CD4-positive, alpha-beta T cell treated with Interleukin-21 for 1 hour (primary cell): ENCODE measurements around the gene OR7G1.
"Not testable (repeated sequence)": the region's sequence is repeated elsewhere in the genome, so short reads cannot be mapped to it uniquely, and the experiment has no call there.

Experiments used
- DNase-seq: peaks from one replicate; pipeline ENCODE4 v3.0.0-alpha.2; 2020

OR7G1 gene

DNA sequence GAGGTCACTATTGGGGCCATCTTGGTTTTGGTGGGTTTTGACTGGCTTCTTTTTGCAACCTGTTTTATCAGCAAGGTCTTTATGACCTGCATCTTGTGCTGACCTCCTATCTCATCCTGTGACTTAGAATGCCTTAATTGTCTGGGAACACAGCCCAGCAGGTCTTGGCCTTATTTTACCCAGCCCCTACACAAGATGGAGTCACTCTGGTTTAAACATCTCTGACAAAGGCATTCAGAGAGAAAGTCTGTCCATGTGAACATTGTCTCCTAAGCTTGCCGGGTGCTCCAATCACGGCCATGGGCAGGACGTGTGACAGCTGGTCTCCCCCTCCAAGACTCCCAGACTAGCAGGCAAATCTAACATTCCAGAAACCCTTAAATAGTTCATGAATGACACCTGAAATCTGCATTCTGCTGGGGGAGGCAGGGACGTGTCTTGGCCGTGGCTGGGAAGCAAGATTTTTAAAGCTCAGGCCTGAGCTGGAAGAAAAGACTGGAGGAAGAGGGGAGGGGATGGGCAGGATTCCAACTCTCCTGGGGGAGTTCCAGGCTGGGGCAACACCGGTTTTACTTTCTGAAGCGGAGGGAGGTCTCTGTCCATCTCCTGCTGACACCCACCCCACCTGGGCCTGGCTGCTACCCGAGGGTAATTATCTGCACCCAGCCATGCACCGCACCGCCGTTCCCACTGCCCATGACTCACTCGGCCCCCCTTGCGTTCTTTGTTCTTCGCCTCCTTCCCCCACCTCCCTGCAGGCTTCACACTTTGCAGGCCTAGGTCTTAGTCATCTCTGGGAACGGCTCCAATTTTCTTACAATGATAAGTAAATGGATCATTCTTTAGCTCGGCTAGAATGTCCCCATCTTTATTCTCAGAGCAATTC, 40.3 kb downstream of the OR7G1 start:
- no peak for DNase-seq

- no peak for DNase-seq
Observed at GRCh38 chr19:9073806-9074205, 41.8 kb downstream of the OR7G1 start.

DNA sequence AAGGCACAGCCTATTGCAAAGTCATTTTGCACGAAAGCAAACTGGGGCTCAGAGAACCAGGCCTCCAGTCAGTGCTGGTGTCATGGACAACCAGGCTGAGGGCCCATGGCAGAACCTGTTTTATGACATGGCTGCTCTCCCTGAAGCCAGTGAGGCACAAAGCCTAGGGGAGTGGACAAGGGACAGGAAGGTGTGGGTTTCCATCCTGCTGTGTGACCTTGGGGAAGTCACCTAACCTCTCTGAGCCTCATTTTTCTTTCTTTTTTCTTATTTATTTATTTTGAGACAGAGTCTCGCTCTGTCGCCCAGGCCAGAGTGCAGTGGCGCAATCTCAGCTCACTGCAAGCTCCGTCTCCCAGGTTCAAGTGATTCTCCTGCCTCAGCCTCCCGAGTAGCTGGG, 43.8 kb downstream of the OR7G1 start:
- not testable (repeated sequence) for DNase-seq

- DNase-seq, result no peak
Observed at GRCh38 chr19:9070066-9070465, 45.5 kb downstream of the OR7G1 start.

DNA sequence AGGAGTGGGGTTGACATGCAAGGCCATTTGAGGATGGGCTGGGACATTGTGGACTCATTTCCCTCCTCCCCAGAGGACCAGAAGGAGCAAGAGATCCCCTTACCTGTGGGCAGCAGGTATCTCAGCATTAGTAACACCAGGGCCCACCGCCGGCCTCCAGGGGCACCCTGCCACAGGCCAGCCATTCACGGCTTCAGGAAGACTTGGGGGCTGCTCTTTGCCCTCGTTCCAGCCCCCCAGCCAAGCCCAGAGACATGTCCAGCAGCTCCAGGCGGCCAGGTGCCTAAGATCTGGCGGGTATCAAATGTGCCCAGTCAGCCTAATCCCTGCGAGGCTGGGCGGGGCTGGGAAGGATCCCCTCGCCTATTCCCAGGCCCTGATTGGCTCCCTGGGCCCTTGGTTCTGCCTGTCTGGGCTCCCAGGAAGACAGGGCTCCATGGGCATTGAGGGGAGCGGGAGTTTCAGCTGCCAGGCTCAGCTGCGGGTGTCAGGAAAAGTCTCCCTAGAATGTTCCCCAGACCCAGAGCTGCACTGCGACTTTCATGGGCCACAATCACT, 50.0 kb downstream of the OR7G1 start:
- no peak for DNase-seq
